HepG2 (cell line): ENCODE results near the gene MTHFD1L. TPM values are rescaled to one million over a fixed set of nuclear protein-coding genes. Genes with fewer than 3 reads are reported as not detected.
A peak's percentile ranks its signal among the peaks of the same experiment; 100 is the strongest.

Source experiments
- CCAR2 ChIP-seq: fragments of 200-400 bp; formaldehyde crosslinking; optimal IDR thresholded peaks from 2 replicates; pipeline ENCODE3; 2018; ENCODE audit warnings: low read depth, mild to moderate bottlenecking, low read length, moderate library complexity
- CHD4 ChIP-seq: fragments of 200-600 bp; sonication (generic); IDR thresholded peaks from 2 replicates; pipeline ENCODE4 v1.7.0; 2017; ENCODE audit warnings: mild to moderate bottlenecking, low read length, borderline replicate concordance
- DZIP1 ChIP-seq: sonication (generic); formaldehyde crosslinking; IDR thresholded peaks from 2 replicates; pipeline ENCODE4 v1.5.0; 2020; ENCODE audit warnings: mild to moderate bottlenecking, missing genetic modification reagents
- ETV5 ChIP-seq: IDR thresholded peaks from 2 replicates; pipeline ENCODE4 v1.6.1; 2018; ENCODE audit warnings: missing biosample characterization, missing genetic modification reagents, inconsistent platforms, borderline replicate concordance
- FOXA1 ChIP-seq, 2 experiments: fragments of 450-650 bp in 1 of 2; sonication (generic) in 1 of 2; formaldehyde crosslinking in 1 of 2; IDR thresholded peaks; 2 replicates each; pipeline versions ENCODE4 v1.4.0 to v1.6.1; 2016 to 2020; ENCODE audit warnings: missing genetic modification reagents in 1 of 2
- HMG20A ChIP-seq: IDR thresholded peaks from 2 replicates; pipeline ENCODE4 v1.6.1; 2016; ENCODE audit warnings: borderline replicate concordance
- JUNB ChIP-seq: sonication (generic); formaldehyde crosslinking; IDR thresholded peaks from 2 replicates; pipeline ENCODE4 v1.8.0; 2022; ENCODE audit warnings: missing genetic modification reagents, mild to moderate bottlenecking, borderline replicate concordance
- KLF12 ChIP-seq: sonication (generic); formaldehyde crosslinking; IDR thresholded peaks from 2 replicates; pipeline ENCODE4 v1.4.0; 2020; ENCODE audit warnings: missing genetic modification reagents, borderline replicate concordance
- KLF6 ChIP-seq: IDR thresholded peaks from 2 replicates; pipeline ENCODE4 v1.8.0; 2016; ENCODE audit warnings: missing biosample characterization, missing genetic modification reagents
- NFKB2 ChIP-seq: sonication (generic); formaldehyde crosslinking; IDR thresholded peaks from 2 replicates; pipeline ENCODE4 v1.4.0; 2020; ENCODE audit warnings: missing genetic modification reagents, borderline replicate concordance
- NR2F6 ChIP-seq, 2 experiments: IDR thresholded peaks; 2 replicates each; pipeline ENCODE4 v1.6.1; 2016; ENCODE audit warnings: antibody characterized with exemption in 1 of 2, mild to moderate bottlenecking in 1 of 2
- POLR2A ChIP-seq, 2 experiments: IDR thresholded peaks; 2 replicates each; pipeline ENCODE4 v1.6.1; 2011; ENCODE audit warnings: low read depth in 2 of 2, low read length in 2 of 2, mild to moderate bottlenecking in 1 of 2, moderate library complexity in 1 of 2; ENCODE audit not compliant: insufficient read depth in 1 of 2
- PRMT3 ChIP-seq: sonication (generic); formaldehyde crosslinking; IDR thresholded peaks from 2 replicates; pipeline ENCODE4 v1.8.1; 2022; ENCODE audit warnings: low read depth, mild to moderate bottlenecking, moderate library complexity, missing genetic modification reagents, borderline replicate concordance
- PRPF4 ChIP-seq: fragments of 200-400 bp; formaldehyde crosslinking; IDR thresholded peaks from 2 replicates; pipeline ENCODE4 v1.6.1; 2016; ENCODE audit warnings: low read length, low read depth; ENCODE audit not compliant: poor library complexity, severe bottlenecking
- TBX2 ChIP-seq: sonication (generic); formaldehyde crosslinking; IDR thresholded peaks from 2 replicates; pipeline ENCODE4 v1.5.0; 2020; ENCODE audit warnings: missing genetic modification reagents, mild to moderate bottlenecking, borderline replicate concordance
- ZNF230 ChIP-seq: sonication (generic); formaldehyde crosslinking; IDR thresholded peaks from 2 replicates; pipeline ENCODE4 v1.4.0; 2020; ENCODE audit warnings: mild to moderate bottlenecking, missing genetic modification reagents
- ZNF292 ChIP-seq: sonication (generic); formaldehyde crosslinking; IDR thresholded peaks from 2 replicates; pipeline ENCODE4 v1.8.1; 2022; ENCODE audit warnings: mild to moderate bottlenecking, low read depth, missing genetic modification reagents, borderline replicate concordance
- ZNF30 ChIP-seq: sonication (generic); formaldehyde crosslinking; IDR thresholded peaks from 2 replicates; pipeline ENCODE4 v1.5.0; 2020; ENCODE audit warnings: mild to moderate bottlenecking, missing genetic modification reagents
- ZNF414 ChIP-seq: sonication (generic); formaldehyde crosslinking; IDR thresholded peaks from 2 replicates; pipeline ENCODE4 v1.5.0; 2020; ENCODE audit warnings: missing genetic modification reagents
- ZSCAN25 ChIP-seq: sonication (generic); formaldehyde crosslinking; IDR thresholded peaks from 2 replicates; pipeline ENCODE4 v1.8.0; 2022; ENCODE audit warnings: mild to moderate bottlenecking, missing genetic modification reagents
- polyA plus RNA-seq, 8 experiments: library from polyadenylated mRNA; depleted of rRNA in 3 of 8; stranded (reverse) in 7 of 8; unstranded in 1 of 8; fragments of >200 nt; fragmentation: Illumina TruSeq in 4 of 8; extraction: Trizol in 4 of 8; gene quantifications; 2 replicates each; pipeline versions ENCODE4 v1.2.1 to v1.2.3, GENCODE V29; 2011 to 2016; ENCODE audit warnings: low read depth in 4 of 8, missing spikeins in 1 of 8, mixed read lengths in 1 of 8; ENCODE audit not compliant: insufficient read depth in 1 of 8
- total RNA-seq, 5 experiments: library from RNA; depleted of rRNA; stranded (reverse); fragments of >200 nt; fragmentation: Illumina TruSeq; extraction: Trizol; gene quantifications; 2 replicates each; pipeline ENCODE4 v1.2.3, GENCODE V29; 2016; ENCODE audit warnings: low read depth in 1 of 5
- TF ChIP-seq, protein P1 (sequence below): sonication (generic); formaldehyde crosslinking; IDR thresholded peaks from 2 replicates; pipeline ENCODE4 v1.4.0; 2020; ENCODE audit warnings: missing genetic modification reagents

Gene MTHFD1L
- total and polyA plus RNA-seq, 2 of the 13 experiments (the other 11 are each of a cell fraction or from before 2014, with no cell fraction given), result 24.0 to 39.6 TPM

DNA sequence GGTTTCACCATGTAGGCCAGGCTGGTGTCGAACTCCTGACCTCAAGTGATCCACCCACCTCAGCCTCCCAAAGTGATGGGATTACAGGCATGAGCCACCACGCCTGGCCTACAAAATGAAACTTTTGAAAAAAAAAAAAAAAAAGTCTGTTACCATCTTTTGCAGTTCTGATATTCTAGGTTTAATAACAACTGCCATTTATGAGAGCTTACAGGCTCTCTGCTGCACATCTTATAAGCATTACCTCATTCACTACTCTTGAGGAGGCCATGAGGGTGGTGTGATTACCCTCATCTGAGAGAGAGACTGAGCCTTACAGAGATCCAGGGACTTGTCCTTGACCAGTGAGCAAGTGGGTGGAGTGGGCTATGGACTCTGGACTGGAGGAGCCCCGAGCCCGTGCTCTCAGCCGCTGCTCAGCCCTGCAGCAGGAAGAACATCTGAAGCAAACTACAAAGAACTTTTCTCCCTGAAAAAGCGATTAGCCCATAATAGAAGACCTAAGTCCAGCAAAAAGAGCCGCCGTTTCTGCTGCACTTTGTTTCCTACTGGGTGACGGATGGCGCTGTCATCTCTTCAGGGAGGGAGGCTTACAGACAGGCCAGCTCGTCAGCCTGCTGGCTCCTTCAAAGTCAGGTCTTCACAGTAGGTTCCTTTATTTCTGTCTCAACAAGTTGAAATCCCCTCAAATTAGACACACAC is 254.5 kb downstream of the MTHFD1L start (continued):
- TF ChIP-seq CCAR2, result peak; percentile 16
- peak; percentile 74; the same call in 1 of the 2 replicates for TF ChIP-seq ZSCAN25 (CRISPR knock-in tag)
- peak; percentile 54; the same call in 1 of the 2 replicates for TF ChIP-seq NFKB2 (CRISPR knock-in tag)
- TF ChIP-seq POLR2A (IDR thresholded peaks at IDR 0.05; ENCODE audit: insufficient read depth in 1 of 2, low read depth in 2 of 2, low read length in 2 of 2), result peak in 1 of 2 experiments; percentile 43; a peak in 1 of 4 replicates
- peak; percentile 94 for TF ChIP-seq HMG20A (CRISPR knock-in tag)
- TF ChIP-seq ZNF30 (CRISPR knock-in tag), result no peak
- no peak; the same call in 1 of the 2 replicates for TF ChIP-seq KLF6
- TF ChIP-seq FOXA1 (IDR thresholded peaks at IDR 0.05), result no peak
- TF ChIP-seq FOXA1 (CRISPR knock-in tag; IDR thresholded peaks at IDR 0.05), result peak; percentile 0; the same call in 1 of the 2 replicates
- no peak for TF ChIP-seq PRMT3 (CRISPR knock-in tag)
- TF ChIP-seq PRPF4, result no peak
- TF ChIP-seq ZNF292 (CRISPR knock-in tag), result peak; percentile 97
- TF ChIP-seq, protein P1, sequence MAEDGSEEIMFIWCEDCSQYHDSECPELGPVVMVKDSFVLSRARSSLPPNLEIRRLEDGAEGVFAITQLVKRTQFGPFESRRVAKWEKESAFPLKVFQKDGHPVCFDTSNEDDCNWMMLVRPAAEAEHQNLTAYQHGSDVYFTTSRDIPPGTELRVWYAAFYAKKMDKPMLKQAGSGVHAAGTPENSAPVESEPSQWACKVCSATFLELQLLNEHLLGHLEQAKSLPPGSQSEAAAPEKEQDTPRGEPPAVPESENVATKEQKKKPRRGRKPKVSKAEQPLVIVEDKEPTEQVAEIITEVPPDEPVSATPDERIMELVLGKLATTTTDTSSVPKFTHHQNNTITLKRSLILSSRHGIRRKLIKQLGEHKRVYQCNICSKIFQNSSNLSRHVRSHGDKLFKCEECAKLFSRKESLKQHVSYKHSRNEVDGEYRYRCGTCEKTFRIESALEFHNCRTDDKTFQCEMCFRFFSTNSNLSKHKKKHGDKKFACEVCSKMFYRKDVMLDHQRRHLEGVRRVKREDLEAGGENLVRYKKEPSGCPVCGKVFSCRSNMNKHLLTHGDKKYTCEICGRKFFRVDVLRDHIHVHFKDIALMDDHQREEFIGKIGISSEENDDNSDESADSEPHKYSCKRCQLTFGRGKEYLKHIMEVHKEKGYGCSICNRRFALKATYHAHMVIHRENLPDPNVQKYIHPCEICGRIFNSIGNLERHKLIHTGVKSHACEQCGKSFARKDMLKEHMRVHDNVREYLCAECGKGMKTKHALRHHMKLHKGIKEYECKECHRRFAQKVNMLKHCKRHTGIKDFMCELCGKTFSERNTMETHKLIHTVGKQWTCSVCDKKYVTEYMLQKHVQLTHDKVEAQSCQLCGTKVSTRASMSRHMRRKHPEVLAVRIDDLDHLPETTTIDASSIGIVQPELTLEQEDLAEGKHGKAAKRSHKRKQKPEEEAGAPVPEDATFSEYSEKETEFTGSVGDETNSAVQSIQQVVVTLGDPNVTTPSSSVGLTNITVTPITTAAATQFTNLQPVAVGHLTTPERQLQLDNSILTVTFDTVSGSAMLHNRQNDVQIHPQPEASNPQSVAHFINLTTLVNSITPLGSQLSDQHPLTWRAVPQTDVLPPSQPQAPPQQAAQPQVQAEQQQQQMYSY (CRISPR knock-in tag), result no peak
- TF ChIP-seq JUNB (CRISPR knock-in tag), result no peak
- TF ChIP-seq ZNF414 (CRISPR knock-in tag), result peak; percentile 30; the same call in 1 of the 2 replicates
- TF ChIP-seq TBX2 (CRISPR knock-in tag), result peak; percentile 84
- no peak for TF ChIP-seq DZIP1 (CRISPR knock-in tag)
- TF ChIP-seq KLF12 (CRISPR knock-in tag), result no peak
- TF ChIP-seq CHD4, result peak; percentile 28; the same call in 1 of the 2 replicates
- peak; percentile 81; the same call in 1 of the 2 replicates for TF ChIP-seq ETV5 (CRISPR knock-in tag)
- peak; percentile 84 for TF ChIP-seq NR2F6 (IDR thresholded peaks at IDR 0.05)
- TF ChIP-seq NR2F6 (CRISPR knock-in tag; IDR thresholded peaks at IDR 0.05), result peak; percentile 80
- peak; percentile 56; the same call in 1 of the 2 replicates for TF ChIP-seq ZNF230 (CRISPR knock-in tag)
